ENCODE data around the gene CDYL. TPM values are rescaled to one million over a fixed set of nuclear protein-coding genes. Genes with fewer than 3 reads are reported as not detected.
A peak's percentile ranks its signal among the peaks of the same experiment; 100 is the strongest.

CDYL gene
- total and polyA plus RNA-seq, 2 experiments from 2014 or later, result 38.0 to 60.8 TPM

- TF ChIP-seq, protein P1, sequence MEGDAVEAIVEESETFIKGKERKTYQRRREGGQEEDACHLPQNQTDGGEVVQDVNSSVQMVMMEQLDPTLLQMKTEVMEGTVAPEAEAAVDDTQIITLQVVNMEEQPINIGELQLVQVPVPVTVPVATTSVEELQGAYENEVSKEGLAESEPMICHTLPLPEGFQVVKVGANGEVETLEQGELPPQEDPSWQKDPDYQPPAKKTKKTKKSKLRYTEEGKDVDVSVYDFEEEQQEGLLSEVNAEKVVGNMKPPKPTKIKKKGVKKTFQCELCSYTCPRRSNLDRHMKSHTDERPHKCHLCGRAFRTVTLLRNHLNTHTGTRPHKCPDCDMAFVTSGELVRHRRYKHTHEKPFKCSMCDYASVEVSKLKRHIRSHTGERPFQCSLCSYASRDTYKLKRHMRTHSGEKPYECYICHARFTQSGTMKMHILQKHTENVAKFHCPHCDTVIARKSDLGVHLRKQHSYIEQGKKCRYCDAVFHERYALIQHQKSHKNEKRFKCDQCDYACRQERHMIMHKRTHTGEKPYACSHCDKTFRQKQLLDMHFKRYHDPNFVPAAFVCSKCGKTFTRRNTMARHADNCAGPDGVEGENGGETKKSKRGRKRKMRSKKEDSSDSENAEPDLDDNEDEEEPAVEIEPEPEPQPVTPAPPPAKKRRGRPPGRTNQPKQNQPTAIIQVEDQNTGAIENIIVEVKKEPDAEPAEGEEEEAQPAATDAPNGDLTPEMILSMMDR (IDR thresholded peaks at IDR 0.05; ENCODE audit: low read depth, low read length), result no peak
- peak overlapping the region; percentile 63 for H3K27ac ChIP-seq
- H3K27me3 ChIP-seq, result no peaks in the 10 kb centered on the region
- no peak overlapping the region for H3K4me3 ChIP-seq
- no peaks in the 10 kb centered on the region for H3K4me1 ChIP-seq (ENCODE audit: low read depth)
- DNase-seq (ENCODE audit: low read depth in 1 of 2, low spot score in 1 of 2), result no peak
- no peaks in the 10 kb centered on the region for H3K9me3 ChIP-seq (ENCODE audit: low read depth)
- no peaks in the 10 kb centered on the region for H3K36me3 ChIP-seq
Observed at GRCh38 chr6:4895971-4896370, 119.8 kb downstream of the CDYL start.

GRCh38 chr6:4896401-4896800 lies 120.2 kb downstream of the CDYL start:
- Histone ChIP-seq H3K27me3 (no peaks in the 10 kb centered on the region), H3K36me3 (no peaks in the 10 kb centered on the region), H3K27ac (peak overlapping the region; percentile 63), H3K4me3 (no peak overlapping the region), H3K4me1 (ENCODE audit: low read depth) (no peaks in the 10 kb centered on the region), H3K9me3 (ENCODE audit: low read depth) (no peaks in the 10 kb centered on the region)
- DNase-seq (ENCODE audit: low read depth in 1 of 2, low spot score in 1 of 2), result no peak
- TF ChIP-seq, protein P1 (IDR thresholded peaks at IDR 0.05; ENCODE audit: low read depth, low read length), result no peak

DNA sequence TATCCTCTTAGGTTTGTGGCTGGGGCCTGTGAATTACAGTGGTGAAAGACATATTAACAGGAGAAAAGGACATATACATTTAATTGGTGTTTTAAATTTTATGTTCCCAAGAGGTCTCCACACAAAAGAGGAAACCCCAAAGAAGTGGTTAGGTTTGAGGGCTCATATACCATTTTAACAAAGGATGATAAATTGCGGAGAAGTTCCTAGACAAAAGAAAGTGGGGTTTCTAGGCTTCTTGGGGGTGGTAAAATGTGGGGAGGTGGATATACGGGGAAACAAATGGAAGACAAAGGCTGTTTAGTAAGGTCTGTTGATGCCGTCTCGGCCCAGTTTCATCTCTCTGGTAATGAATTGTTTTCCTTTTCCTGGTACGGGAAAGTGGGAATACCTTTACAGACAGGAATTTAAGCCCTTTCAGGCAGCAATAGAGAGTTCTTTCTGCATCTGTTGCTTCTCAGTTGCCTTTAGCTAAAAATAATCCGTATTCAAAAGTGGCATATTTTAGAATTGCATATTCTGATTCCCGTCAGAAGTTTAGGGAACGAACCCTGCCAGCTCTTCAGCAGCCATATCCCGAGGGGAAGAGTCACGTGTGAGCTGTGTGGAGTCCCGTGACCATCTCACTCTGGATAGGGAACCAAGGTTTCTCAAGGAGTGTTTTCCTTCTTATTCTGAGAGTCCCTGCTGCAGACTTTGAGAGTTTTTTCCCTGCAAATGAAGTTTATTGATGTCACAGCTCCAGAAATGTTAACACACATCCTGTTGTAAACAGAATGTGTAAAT lies 123.2 kb downstream of the CDYL start:
- H3K36me3 ChIP-seq, result peaks cover 4% of the 10 kb centered on the region
- no peak for DNase-seq (ENCODE audit: low read depth in 1 of 2, low spot score in 1 of 2)
- H3K27ac ChIP-seq, result no peak overlapping the region
- H3K27me3 ChIP-seq, result no peaks in the 10 kb centered on the region
- peaks cover 2% of the 10 kb centered on the region for H3K4me1 ChIP-seq (ENCODE audit: low read depth)
- no peak overlapping the region for H3K4me3 ChIP-seq
- TF ChIP-seq, protein P1 (IDR thresholded peaks at IDR 0.05; ENCODE audit: low read depth, low read length), result no peak
- H3K9me3 ChIP-seq (ENCODE audit: low read depth), result no peaks in the 10 kb centered on the region

GRCh38 chr6:4901386-4902061 lies 125.3 kb downstream of the CDYL start:
- Histone ChIP-seq H3K27me3 (no peaks in the 10 kb centered on the region), H3K4me1 (ENCODE audit: low read depth) (peaks cover 12% of the 10 kb centered on the region), H3K4me3 (no peak overlapping the region), H3K36me3 (peaks cover 4% of the 10 kb centered on the region), H3K9me3 (ENCODE audit: low read depth) (no peaks in the 10 kb centered on the region), H3K27ac (peak overlapping the region; percentile 19)
- no peak for DNase-seq (ENCODE audit: low read depth in 1 of 2, low spot score in 1 of 2)
- TF ChIP-seq, protein P1 (IDR thresholded peaks at IDR 0.05; ENCODE audit: low read depth, low read length), result no peak

GRCh38 chr6:4902363-4902762 lies 126.2 kb downstream of the CDYL start:
- DNase-seq (ENCODE audit: low read depth in 1 of 2, low spot score in 1 of 2), result no peak
- no peak overlapping the region for H3K4me3 ChIP-seq
- H3K27me3 ChIP-seq, result no peaks in the 10 kb centered on the region
- H3K27ac ChIP-seq, result no peak overlapping the region
- no peaks in the 10 kb centered on the region for H3K9me3 ChIP-seq (ENCODE audit: low read depth)
- H3K4me1 ChIP-seq (ENCODE audit: low read depth), result peaks cover 18% of the 10 kb centered on the region
- TF ChIP-seq, protein P1 (IDR thresholded peaks at IDR 0.05; ENCODE audit: low read depth, low read length), result no peak
- H3K36me3 ChIP-seq, result peaks cover 4% of the 10 kb centered on the region

Data from cardiac muscle cell (in vitro differentiated cells and primary cell).